Measurements from ENCODE around the gene FAM114A1. TPM values are rescaled to one million over a fixed set of nuclear protein-coding genes. Genes with fewer than 3 reads are reported as not detected.

FAM114A1 gene
- total RNA-seq = 10.9 TPM

DNA sequence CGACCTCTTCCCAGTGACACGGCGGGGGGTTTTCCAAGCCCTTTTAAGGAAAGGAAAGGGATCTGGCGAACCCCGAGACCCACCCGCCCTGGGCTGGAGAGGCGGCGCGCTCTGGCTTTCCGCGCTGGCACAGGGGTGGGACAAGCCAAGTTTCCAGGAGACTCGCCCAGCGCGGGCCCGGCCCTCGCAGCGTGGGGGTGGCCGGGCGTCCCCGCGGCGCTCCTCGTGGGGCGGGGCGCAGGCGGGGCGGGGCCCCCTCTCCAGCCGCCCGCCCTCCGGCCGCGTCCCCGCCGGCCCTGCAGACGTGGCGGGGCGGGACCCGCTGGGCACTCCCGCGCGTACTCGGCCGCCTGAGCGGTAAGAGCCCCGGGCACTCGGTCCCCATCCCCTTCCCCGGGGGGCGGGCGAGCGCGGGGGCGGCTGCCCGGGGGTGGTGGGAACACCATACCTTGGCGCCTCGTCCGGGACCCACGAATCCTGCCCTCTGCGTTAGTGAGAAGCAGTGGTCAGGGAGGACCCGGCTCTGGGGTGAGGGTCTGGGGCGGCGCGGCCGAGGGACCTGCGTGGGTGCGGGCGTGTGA lies at the start of gene FAM114A1:
Gene FAM114A1, plus strand, starts transcription at position 329 of the 581 bp plus-strand sequence. CDS start 10,273 bp downstream, outside the sequence.
- peak; percentile 30 for DNase-seq

DNA sequence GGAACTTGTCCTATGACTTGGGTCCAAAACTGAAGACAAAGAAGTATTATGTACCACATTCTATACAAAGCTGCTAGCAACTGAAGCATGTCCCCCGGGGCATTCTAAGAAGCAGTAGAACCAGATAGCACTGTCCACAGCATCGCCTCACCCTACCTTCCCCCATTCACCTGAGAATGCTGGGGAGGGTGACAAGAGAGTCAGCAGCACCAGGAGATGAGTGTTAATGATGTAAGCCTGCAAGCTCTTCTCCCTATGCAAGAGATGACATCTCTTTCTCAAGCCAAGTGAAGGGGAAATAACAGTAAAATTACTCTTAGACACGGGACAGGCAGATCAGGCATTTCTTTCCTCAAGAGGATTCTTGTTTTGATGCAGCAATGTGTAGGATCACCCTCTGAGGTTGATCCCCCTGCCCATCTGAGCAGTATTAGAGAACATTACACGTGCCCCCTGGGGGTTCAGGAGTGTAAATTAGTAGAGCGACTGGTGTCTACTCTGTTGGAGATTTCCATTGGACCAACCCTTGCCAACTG lies 49.1 kb upstream of the FAM114A1 start:
- DNase-seq = no peak

DNA sequence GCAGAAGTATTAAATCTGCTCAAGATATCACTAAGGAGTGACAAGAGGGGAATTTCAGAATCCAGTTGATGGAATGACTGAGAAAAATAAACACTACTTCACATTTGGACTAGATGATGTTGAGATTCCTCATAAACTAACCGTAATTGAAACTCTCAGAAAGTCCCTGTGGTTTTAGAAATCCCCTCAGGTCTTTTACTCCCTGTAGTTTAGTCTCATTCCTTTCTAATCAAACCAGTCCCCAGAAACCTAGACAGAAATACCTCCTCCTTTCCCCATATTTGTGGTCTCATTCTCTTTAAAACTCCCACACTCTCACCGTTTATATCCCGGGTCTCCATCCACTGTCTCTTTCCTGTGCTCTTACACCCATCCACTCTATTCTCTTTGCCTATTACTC lies 48.0 kb upstream of the FAM114A1 start:
- DNase-seq = no peak

DNA sequence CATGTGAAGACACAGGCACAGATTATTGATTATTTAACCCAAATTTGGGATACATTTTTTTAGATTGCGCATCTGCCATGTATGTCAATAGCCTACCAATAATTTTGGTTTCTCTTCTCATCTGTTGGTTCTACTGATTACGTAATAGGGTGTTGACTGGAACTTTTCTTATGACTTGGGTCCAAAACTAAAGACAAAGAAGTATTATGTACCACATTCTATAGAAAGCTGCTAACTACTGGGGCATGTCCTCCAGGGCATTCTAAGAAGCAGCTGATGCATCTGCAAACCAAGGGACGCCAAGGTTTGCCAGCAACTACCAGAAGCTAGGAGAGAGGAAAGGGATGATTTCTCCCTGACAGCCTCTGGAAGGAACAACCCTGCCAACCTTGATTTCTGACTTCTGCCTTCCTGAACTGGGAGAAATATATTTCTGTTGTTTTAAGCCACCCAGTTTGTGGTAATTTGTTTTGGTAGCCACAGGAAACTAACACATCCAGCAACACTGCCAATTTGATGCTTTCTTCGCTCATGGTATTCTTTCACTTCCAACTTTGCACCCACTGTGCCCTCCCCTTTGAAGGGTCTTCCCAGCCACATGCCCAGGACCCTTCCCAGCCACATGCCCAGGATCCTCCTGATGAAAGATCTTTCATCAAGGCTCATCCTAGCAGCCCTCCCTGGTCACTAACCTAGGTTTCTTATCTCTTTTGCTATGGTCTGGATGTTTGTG lies 47.1 kb upstream of the FAM114A1 start:
- DNase-seq = no peak

DNA sequence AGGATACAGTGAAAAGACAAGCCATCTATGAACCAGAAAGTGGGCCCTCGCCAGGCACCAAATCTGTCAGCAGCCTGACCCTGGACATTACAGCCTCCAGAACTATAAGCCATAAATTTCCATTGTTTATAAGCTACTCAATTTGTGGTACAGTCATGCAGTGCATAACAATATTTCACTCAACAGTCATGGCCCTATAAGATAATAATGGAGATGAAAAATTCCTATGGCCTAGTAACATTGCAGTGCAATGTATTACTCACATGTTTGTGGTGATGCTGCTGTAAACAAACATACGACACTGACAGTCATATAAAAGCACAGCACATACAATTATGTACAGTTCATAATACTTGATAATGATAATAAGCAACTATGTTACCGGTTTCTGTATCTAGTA lies 45.9 kb upstream of the FAM114A1 start:
- no peak for DNase-seq

DNA sequence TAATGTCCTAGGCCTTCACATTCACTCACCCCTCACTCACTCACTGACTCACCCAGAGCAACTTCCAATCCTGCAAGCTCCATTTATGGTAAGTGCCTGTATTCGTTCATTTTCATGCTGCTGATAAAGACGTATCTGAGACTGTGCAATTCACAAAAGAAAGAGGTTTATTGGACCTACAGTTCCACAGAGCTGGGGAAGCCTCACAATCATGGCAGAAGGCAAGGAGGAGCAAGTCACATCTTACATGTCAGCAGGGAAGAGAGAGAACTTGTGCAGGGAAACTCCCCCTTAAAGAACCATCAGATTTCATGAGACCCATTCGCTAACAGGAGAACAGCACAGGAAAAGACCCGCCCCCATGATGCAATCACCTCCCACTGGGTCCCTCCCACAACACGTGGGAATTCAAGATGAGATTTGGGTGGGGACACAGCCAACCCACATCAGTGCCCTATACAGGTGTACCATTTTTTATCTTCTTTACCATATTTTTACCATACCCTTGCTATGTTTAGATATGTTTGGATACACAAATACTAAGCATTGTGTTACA lies 44.8 kb upstream of the FAM114A1 start:
- no peak for DNase-seq

DNA sequence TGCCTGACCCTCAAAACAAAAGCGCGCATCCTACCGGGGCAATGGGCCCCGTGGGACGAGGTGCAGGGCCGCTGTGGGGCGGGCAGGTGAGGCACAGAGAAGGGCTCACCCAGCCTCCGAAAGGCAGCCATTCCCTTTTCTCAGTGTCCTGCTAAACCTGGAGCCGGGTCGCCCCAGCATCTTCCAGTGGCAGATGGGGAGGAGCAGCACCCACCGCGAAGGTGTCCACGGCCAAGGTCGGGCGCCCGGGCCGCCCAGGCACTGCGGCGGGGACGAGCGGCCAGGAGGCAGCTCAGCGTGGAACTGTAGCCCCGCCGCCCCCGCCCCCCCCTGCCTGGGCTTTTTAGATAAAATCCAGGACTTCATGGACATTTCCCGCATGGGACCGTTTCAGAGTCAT lies 43.8 kb upstream of the FAM114A1 start:
- DNase-seq = no peak

DNA sequence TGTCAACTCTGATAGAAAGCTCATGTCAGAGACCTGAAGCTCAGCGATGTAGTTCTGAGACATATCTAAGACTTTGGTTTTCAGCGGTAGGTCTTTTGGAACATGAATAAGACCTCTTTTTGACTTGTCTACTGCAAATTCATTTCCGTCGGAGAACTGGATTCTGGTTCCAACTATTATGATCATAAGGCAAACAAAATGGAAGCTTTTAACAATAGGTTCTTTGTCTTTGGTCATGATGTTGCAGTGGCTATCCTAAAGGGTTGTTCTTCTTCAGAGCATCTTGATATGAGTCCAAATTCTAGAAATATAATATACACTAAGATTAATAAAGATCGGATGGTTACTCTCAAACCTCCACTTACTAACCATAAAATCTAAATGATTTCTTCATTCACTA lies 38.4 kb upstream of the FAM114A1 start:
- DNase-seq = no peak

DNA sequence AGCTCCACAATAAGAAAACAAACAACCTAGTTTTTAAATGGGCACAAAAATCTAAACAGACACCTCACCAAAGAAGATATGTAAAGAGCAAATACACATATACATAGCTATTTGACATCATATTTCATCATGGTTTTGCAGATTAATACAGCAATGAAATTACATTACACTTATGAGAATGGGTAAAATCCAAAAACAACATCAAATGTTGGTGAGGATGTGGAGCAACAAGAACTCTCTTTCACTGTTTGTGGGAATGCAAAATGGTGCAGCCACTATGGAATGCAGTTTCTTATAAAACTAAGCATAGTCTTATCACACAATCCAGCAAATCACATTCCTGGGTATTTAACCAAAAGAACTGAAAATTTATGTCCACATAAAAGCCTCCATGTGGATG lies 36.0 kb upstream of the FAM114A1 start:
- no peak for DNase-seq

DNA sequence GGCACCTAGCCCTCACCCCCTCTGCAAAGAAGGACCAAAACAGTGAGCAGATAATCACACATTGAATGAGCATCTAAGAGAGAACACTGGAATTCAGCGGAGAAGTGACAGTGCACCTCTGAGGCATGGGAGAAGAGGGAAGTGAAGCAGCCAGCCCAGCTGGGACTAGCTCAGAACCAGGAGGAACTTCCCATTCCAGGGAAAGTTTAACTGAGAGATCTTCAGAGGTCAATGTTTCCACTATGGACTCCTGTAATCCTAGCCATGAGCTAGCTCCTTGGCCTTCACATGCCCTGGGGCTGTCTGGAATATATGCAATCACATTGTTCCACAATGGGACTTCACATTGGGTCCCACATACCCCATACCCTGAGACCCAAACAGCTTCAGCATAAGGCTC lies 35.4 kb upstream of the FAM114A1 start:
- DNase-seq = no peak

DNA sequence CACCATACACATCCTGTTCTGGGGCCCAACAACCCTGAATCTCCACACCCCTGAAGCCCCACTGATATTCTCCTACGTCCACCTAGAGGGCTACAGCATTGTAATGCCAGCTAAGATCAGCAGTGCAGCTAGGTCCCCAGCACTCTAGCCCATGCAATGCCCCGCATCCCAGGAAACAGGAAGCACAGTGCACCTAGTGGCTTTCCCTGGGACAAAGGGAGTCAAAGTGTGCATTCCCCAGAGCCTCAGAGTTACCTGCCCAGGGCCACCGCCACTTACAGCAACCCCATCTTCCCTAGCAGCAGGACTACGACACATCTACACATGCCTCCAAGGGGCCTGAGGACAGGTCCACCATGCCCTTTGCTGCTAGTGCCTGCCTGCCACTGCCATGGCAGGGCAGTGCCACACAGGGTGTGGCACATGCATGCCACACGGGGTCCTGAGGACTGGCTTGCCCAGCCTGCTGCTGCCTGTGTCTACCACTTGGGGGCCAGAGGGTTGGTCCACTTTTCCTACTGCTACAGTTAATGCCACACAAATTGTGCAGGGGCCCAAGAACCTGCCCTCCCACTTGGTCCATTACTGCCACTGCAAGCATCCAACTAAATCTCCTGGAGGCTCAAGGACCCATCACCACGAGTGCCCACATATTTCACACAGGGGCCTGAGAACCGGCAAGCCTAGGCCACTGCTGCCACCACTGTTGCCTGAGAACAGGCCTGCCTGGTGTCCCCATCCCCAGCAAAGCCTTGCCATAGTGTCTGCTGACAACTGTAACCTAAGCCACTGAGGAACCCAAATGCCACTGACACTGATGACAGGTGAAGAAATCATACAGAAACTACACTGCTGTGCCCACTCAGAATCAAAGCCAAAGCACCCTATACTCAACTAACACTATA lies 34.7 kb upstream of the FAM114A1 start:
- no peak for DNase-seq

DNA sequence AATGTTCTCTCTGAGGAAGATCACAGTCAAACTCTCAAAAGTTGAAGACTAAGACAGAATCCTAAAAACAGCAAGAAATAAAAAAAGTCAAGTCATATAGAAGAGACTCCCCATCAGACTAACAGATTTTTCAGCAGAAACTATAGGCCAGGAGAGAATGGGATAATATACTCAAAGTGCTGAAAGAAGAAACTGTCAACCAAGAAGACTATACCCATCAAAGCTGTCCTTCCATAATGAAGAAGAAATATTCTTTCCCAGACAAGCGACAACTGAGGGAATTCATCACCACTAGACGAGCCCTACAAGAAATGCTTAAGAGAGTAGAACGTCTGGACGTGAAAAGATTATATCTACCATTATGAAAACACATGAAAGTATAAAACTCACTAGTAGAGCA lies 33.0 kb upstream of the FAM114A1 start:
- no peak for DNase-seq

DNA sequence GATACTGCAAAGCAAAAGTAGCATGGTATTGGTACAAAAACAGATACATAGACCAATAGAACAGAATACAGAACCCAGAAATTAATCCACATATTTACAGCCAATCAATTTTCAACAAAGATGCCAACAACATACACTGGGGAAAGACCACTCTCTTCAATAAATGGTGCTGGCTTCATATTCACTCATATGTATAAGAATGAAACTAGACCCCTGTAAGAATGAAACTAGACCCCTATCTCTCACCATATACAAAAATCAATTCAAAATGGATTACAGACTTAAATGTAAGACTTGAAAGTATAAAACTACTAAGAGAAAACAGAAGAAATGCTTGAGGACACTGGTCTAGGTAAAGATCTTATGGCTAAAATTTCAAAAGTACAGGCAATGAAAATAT lies 30.3 kb upstream of the FAM114A1 start:
- no peak for DNase-seq

DNA sequence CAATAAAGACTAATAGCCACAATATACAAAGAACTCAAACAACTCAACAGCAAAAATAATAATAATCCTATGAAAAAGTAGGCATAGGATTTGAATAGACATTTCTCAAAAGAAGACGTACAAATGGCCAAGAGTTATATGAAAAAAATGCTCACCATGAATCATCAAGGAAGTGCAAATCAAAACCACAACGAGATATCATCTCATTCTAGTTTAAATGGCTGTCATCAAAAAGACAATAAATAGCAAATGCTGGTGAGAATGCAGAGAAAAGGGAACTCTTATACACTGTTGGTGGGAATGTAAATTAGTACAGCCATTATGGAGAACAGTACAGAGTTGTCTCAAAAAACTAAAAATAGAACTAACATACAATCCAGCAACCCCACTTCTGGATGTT lies 29.8 kb upstream of the FAM114A1 start:
- DNase-seq = no peak

DNA sequence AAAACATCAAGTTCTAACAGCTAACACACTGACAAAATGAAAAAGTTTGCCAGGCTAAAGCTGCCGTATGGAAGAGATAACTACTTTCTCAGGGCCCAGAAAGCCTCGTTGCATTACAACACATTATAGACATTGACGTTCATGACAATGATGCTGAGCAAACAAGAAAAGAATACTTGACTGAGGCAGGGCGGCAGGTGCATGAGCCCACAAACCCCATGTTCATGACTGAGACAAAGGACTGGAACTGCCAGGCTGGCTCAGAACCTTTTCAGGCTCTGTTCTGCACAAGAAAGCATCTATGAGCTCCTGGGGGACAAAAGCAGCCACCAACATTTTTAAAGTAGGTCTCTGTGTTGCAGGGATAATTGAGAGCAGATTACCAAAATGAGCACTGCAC lies 24.6 kb upstream of the FAM114A1 start:
- no peak for DNase-seq

DNA sequence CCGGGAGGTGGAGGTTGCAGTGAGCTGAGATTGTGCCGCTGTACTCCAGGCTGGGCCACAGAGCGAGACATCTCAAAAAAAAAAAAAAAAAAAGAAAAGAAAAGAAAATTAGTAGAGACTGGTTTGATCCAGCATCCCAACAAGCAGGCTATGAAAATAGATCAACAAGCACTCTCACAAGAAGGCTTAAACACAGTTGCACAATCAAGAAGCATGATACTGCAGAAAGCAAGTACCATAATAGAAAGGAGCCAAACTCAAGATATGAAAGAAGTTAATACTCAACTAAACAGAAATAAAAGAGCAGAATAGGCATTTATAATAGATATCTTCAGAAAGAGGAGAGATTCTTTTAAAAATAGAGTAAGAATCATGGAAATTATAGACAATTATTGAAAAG lies 21.6 kb upstream of the FAM114A1 start:
- DNase-seq = no peak

DNA sequence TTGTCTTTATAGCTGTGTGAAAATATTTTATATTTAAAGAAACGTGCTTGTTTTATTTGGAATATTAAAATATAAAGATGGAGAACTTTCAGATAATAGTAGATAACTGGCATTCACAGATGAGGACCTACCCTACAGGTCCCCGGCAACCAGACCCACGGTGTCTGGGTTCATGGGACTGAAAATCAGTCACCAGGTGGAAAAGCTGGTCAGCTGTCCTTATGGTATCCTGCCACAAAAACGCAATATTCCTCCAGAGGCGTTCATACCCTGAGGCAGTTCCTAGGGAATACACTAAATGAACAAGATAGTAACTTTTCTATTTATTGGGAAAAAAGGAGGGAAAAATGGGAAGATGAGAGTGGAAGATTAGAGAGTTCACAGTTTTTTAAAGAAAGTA lies 12.1 kb upstream of the FAM114A1 start:
- no peak for DNase-seq

DNA sequence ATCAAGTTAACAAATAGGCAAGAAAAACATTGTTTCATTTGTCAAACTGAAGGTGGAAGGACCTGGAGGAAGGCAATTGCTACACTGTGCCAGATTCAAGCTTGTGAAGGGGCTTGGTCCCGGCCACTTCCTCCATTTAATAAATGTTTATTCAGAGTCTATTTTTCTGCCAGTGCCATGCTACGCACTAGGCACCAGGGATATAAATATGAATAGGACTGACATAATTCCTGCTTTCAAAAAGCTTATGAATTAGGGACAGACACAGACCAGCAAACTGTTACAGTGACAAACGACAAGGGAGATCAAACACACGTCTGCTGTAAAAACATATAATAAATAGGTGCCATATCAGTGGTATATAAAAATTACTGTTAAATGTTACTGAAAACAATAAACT lies 11.6 kb upstream of the FAM114A1 start:
- DNase-seq = no peak

DNA sequence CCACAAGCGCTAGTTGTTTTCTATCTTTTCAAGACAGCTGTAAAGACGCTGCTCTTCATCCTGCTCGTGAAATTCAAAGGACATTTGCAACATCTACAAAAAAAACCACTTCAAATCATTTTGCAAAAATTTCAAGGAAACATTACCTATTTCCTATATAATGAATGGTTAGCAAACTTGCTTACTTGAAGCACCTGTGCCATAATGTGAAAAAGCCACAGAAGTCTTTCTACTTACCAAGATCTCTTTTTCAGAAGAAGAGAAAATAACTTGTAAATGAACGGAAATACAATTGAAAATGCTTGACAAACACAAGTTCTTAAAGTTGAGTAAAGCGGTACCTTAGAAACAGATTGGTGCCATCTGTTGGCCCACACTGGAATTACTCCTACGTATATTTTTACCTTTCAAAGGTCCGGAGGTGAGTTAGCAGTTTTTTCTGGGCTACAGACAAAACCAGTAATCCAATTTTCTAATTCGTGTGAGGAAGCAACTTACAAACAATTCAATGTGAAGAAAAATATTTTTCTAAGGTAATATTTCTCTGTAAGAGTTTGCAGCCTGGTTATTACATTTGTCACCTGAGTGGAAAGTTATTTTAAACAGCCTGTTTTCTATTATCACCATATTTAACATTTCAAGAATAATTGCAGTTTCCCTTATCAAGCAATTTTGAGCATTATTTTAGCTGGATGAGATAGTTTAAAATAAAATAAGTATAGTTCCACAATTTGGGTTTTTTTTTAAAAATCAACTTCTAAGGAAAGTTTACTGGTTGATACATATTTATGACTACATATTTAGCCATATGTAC lies 10.9 kb upstream of the FAM114A1 start, which contains the start of gene TLR6:
Gene TLR6, minus strand, starts transcription at position 294 of the 814 bp plus-strand sequence. CDS start 27,344 bp downstream, outside the sequence.
- no peak for DNase-seq

DNA sequence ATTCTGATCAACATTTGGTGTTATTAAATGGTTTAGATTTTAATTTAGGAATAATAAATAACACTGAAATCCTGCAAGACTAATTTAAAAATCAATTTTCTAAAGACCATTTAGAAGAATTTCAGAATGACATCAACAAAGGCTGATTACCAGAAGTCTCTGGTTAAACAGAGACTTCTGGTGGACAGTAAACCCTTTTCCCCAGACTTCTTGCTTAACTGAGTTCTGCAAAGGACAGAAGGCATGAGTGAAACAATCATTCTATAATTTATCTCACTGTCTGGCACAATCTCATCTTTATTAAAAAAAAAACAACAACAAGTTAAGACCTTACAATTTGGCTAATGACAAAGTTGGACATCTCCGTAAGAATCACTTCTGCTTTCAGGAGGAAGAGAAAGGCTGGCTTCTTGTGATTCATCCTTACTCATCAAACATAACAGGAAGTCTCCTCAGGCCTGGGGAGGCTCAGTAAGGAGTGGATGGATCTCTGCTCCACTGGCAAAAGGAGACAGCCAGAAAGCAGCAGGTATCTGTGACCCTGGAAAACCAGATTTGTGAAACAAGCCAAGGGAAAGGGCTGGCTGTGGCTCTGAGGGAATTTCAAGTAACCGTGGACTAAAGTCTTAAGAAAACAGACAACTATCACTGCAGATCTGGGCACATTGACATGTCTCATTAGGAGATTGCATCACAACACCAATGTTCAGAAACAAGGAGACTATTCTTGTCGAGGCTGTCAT lies 10.1 kb upstream of the FAM114A1 start:
- DNase-seq = no peak

DNA sequence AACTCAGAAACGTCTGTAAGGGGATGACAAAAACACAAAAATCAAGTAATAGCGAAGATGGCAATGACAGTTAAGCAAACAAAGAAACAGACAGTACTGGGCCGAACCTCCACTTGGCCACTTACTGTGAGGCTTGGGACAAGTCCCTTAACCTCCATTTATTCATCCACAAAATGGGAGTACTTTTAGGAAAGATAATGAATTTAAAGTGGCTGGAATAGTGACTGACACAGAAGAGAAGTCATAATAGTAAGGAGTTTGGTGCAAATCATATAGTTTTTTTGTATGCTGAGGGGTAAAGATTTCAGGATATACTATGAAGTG lies 9.5 kb upstream of the FAM114A1 start:
- no peak for DNase-seq
